T-helper 1 cell treated with Interleukin-12 subunit alpha and Interleukin-12 subunit beta and Interleukin-4 antibody, amounts not matched to agents 30 μg/mL and 1 μg/mL, for 36 hours (primary cell): ENCODE results near the gene RAP1B.

Source experiments
- H3K27ac Mint-ChIP-seq: one replicate; pipeline ENCODE4 v1.8.0; 2021; ENCODE audit warnings: mild to moderate bottlenecking, mixed read lengths
- H3K27me3 Mint-ChIP-seq: one replicate; pipeline ENCODE4 v1.8.0; 2021; ENCODE audit warnings: low read depth, mixed read lengths
- H3K36me3 Mint-ChIP-seq: one replicate; pipeline ENCODE4 v1.8.0; 2021; ENCODE audit warnings: low read depth, mixed read lengths
- H3K4me1 Mint-ChIP-seq: one replicate; pipeline ENCODE4 v1.8.0; 2021; ENCODE audit warnings: low read depth, mixed read lengths
- H3K4me3 Mint-ChIP-seq: one replicate; pipeline ENCODE4 v1.8.0; 2021; ENCODE audit warnings: mild to moderate bottlenecking, moderate library complexity, mixed read lengths
- H3K9me3 Mint-ChIP-seq: one replicate; pipeline ENCODE4 v1.8.0; 2021; ENCODE audit warnings: mixed read lengths

RAP1B gene

GRCh38 chr12:68619541-68619940 lies 8.8 kb downstream of the RAP1B start:
- Mint-ChIP-seq H3K36me3 (peaks cover 19% of the 10 kb centered on the region), H3K27ac (no peak overlapping the region), H3K4me3 (no peak overlapping the region)

GRCh38 chr12:68620519-68621471 lies 10.1 kb downstream of the RAP1B start:
- Mint-ChIP-seq H3K9me3 (peaks cover 2% of the 10 kb centered on the region), H3K27ac (peak overlapping the region; percentile 31), H3K27me3 (no peaks in the 10 kb centered on the region), H3K4me3 (no peak overlapping the region), H3K4me1 (peaks cover 59% of the 10 kb centered on the region), H3K36me3 (peaks cover 21% of the 10 kb centered on the region)

More at GRCh38 chr12:68619541-68619940, 8.8 kb downstream of the RAP1B start:
- Mint-ChIP-seq H3K4me1 (peaks cover 68% of the 10 kb centered on the region), H3K27me3 (no peaks in the 10 kb centered on the region), H3K9me3 (no peaks in the 10 kb centered on the region)

- Mint-ChIP-seq H3K36me3 (peaks cover 28% of the 10 kb centered on the region), H3K27ac (peak overlapping the region; percentile 31), H3K27me3 (no peaks in the 10 kb centered on the region)
Observed at GRCh38 chr12:68621472-68622081, 10.9 kb downstream of the RAP1B start.

DNA sequence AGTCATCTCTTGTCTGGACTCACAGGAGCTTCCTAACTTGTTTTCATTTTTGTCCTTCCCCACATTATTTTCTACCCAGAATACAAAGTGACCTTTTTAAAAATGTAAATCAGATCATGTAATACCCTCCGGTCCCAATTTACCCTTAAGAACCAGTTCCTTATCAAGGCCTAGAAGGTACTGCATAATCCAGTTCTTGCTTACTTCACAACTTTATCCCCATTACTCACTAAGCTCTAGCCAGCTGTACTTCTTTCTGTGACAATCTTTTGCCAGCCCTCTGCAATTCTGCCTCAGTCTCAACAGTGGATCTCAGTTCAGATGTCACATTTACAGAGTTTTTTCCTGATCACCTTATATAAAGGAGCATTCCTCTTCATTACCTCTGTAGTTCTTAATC lies 11.6 kb downstream of the RAP1B start:
- Mint-ChIP-seq H3K4me3 (peak overlapping the region; percentile 0), H3K27me3 (no peaks in the 10 kb centered on the region)

More at GRCh38 chr12:68621472-68622081, 10.9 kb downstream of the RAP1B start:
- Mint-ChIP-seq H3K9me3 (peaks cover 2% of the 10 kb centered on the region), H3K4me1 (peaks cover 62% of the 10 kb centered on the region), H3K4me3 (no peak overlapping the region)

GRCh38 chr12:68623059-68623458 lies 12.4 kb downstream of the RAP1B start:
- H3K27me3 Mint-ChIP-seq = no peaks in the 10 kb centered on the region
- no peak overlapping the region for H3K4me3 Mint-ChIP-seq
- H3K4me1 Mint-ChIP-seq = peaks cover 63% of the 10 kb centered on the region
- peaks cover 40% of the 10 kb centered on the region for H3K36me3 Mint-ChIP-seq
- no peak overlapping the region for H3K27ac Mint-ChIP-seq
- H3K9me3 Mint-ChIP-seq = peaks cover 14% of the 10 kb centered on the region

More for the DNA sequence above, 11.6 kb downstream of the RAP1B start:
- Mint-ChIP-seq H3K9me3 (peaks cover 7% of the 10 kb centered on the region), H3K27ac (peak overlapping the region; percentile 12), H3K36me3 (peaks cover 35% of the 10 kb centered on the region), H3K4me1 (peaks cover 65% of the 10 kb centered on the region)

DNA sequence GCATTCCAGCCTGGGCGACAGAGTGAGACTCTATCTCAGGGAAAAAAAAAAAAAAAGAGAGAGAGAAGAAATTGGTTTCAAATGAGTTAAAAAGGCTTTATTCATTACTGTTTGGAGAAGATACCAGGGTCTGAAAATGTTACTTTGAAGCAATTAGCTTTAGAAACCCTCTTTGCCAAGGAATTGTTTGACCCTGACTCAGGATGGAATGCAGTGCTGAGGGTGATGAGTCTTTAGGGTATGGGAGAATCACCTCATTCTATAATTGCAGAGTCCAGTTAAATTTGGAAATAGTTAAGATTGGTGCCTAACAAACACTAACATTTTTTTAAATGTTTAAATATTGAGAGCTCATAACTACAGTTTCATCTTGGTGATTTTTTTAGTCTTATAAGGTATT lies 13.3 kb downstream of the RAP1B start:
- H3K36me3 Mint-ChIP-seq = peaks cover 45% of the 10 kb centered on the region
- no peak overlapping the region for H3K27ac Mint-ChIP-seq
- H3K4me1 Mint-ChIP-seq = peaks cover 62% of the 10 kb centered on the region

DNA sequence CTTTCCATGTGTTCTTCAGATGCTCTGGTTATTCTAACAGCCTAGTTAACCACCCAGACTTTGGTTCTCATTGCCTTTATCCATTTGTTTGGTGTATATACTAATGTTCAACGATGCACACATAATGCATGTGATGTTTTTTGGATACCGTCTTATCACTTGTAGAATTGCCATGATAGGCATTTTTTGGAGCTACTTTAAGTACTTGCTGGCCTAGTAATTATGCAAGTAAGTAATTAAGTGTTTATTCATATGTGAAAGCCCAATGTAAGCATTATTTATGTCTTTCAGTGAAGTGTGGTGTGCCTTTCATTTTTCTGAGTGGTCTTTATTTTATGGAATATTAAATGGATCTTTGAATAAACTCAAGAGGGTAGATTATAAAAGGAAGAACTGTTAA lies 14.2 kb downstream of the RAP1B start:
- peaks cover 14% of the 10 kb centered on the region for H3K9me3 Mint-ChIP-seq
- no peak overlapping the region for H3K4me3 Mint-ChIP-seq
- no peak overlapping the region for H3K27ac Mint-ChIP-seq
- H3K4me1 Mint-ChIP-seq = peaks cover 60% of the 10 kb centered on the region
- H3K36me3 Mint-ChIP-seq = peaks cover 46% of the 10 kb centered on the region
- H3K27me3 Mint-ChIP-seq = no peaks in the 10 kb centered on the region

More for the DNA sequence above, 13.3 kb downstream of the RAP1B start:
- H3K27me3 Mint-ChIP-seq = no peaks in the 10 kb centered on the region
- H3K4me3 Mint-ChIP-seq = no peak overlapping the region
- peaks cover 14% of the 10 kb centered on the region for H3K9me3 Mint-ChIP-seq

DNA sequence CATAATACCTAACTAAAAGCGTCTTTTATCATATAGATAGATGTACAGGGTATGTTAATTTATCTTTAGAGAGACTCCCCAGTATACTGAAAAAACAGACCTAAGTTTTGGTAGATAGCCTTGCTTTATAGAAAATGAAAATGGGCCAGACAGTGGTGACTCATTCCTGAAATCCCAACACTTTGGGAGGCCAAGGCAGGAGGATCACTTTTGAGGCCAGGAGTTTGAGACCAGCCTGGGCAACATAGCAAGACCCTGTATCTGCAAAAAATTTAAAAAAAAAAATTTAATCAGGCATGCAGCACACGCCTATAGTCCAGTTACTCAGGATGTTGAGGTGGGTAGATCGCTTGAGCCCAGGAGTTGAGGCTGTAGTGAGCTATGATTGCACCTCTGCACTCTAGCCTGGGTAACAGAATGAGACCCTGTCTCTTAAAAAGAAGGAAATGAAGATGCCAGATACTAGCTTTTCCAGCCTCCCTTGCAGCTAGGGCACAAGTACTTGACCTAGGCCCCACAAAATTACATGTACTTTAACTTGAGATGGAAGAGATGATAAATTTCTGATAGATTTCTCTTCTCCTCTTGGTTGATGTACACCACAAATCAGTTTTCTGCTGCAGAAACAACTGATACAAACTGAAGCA lies 17.1 kb downstream of the RAP1B start:
- Mint-ChIP-seq H3K9me3 (peaks cover 14% of the 10 kb centered on the region), H3K36me3 (peaks cover 44% of the 10 kb centered on the region), H3K4me1 (peaks cover 53% of the 10 kb centered on the region), H3K27me3 (no peaks in the 10 kb centered on the region), H3K4me3 (no peak overlapping the region), H3K27ac (no peak overlapping the region)

DNA sequence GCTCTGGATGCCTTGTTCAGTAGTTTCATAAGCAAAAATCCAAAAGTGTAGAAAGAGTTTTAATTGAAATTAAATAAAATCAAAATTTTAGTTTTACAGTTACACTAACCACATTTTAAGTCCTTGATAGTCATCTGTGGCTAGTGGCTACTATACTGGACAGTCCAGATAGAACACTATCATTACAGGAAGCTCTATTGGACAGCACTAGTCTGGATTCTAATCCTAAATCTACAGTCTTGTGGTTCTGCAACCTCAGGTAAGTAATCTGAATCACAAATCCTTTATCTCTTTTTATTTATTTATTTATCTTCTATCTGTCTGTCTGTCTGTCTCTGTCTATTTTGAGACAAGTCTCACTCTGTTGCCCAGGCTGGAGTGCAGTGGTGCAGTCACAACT lies 18.0 kb downstream of the RAP1B start:
- no peak overlapping the region for H3K4me3 Mint-ChIP-seq
- peaks cover 44% of the 10 kb centered on the region for H3K4me1 Mint-ChIP-seq
- no peak overlapping the region for H3K27ac Mint-ChIP-seq
- H3K27me3 Mint-ChIP-seq = no peaks in the 10 kb centered on the region
- H3K9me3 Mint-ChIP-seq = peaks cover 14% of the 10 kb centered on the region
- H3K36me3 Mint-ChIP-seq = peaks cover 42% of the 10 kb centered on the region

DNA sequence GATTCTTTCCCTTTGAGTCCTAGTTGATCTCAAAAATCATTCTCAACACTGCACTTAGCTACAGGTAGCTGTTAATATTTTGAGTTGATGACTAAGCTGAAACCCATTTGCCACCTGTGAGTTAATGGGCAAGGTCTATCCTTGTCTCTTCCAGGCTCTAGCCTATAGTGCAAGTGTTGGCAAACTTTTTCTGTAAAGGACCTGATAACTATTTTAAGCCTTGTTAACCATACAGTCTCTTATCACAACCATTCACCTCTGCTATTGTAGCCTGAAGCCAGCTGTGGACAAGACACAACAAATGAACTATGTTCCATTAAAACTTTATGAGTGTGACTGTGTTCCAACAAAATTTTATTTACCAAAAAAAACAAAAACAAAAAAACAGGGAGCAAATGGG lies 19.4 kb downstream of the RAP1B start:
- Mint-ChIP-seq H3K4me1 (peaks cover 51% of the 10 kb centered on the region), H3K4me3 (no peak overlapping the region), H3K36me3 (peaks cover 47% of the 10 kb centered on the region), H3K27me3 (no peaks in the 10 kb centered on the region), H3K27ac (peak overlapping the region; percentile 26), H3K9me3 (peaks cover 13% of the 10 kb centered on the region)

DNA sequence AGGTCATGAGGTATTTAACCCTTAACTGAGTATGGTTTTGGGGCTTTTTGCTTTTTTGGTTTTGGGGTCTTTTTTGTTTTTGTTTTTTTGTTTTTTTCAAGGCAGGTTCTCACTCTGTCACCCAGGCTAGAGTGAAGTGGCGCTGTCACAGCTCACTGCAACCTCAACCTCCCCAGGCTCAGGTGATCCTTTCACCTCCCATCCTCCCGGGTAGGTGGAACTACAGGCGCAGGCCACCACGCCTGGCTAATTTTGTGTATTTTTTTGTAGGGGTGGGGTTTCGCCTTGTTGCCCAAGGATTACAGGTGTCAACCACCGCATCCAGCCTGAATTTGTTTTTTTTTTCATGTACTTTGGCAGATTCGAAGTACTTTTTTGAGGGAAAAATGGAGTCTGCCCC lies 19.9 kb downstream of the RAP1B start:
- no peak overlapping the region for H3K27ac Mint-ChIP-seq
- H3K4me1 Mint-ChIP-seq = peaks cover 52% of the 10 kb centered on the region
- H3K36me3 Mint-ChIP-seq = peaks cover 44% of the 10 kb centered on the region
- no peak overlapping the region for H3K4me3 Mint-ChIP-seq
- H3K27me3 Mint-ChIP-seq = no peaks in the 10 kb centered on the region
- H3K9me3 Mint-ChIP-seq = peaks cover 12% of the 10 kb centered on the region

GRCh38 chr12:68631227-68631626 lies 20.5 kb downstream of the RAP1B start:
- H3K9me3 Mint-ChIP-seq = peaks cover 12% of the 10 kb centered on the region
- no peaks in the 10 kb centered on the region for H3K27me3 Mint-ChIP-seq
- H3K4me3 Mint-ChIP-seq = no peak overlapping the region
- peak overlapping the region; percentile 1 for H3K27ac Mint-ChIP-seq
- H3K36me3 Mint-ChIP-seq = peaks cover 40% of the 10 kb centered on the region
- peaks cover 51% of the 10 kb centered on the region for H3K4me1 Mint-ChIP-seq

GRCh38 chr12:68632486-68632885 lies 21.8 kb downstream of the RAP1B start:
- no peak overlapping the region for H3K4me3 Mint-ChIP-seq
- H3K27me3 Mint-ChIP-seq = no peaks in the 10 kb centered on the region
- H3K4me1 Mint-ChIP-seq = peaks cover 41% of the 10 kb centered on the region
- H3K9me3 Mint-ChIP-seq = peaks cover 5% of the 10 kb centered on the region
- no peak overlapping the region for H3K27ac Mint-ChIP-seq
- peaks cover 27% of the 10 kb centered on the region for H3K36me3 Mint-ChIP-seq

GRCh38 chr12:68633614-68634558 lies 23.2 kb downstream of the RAP1B start:
- H3K27me3 Mint-ChIP-seq = no peaks in the 10 kb centered on the region
- H3K36me3 Mint-ChIP-seq = peaks cover 18% of the 10 kb centered on the region
- peaks cover 40% of the 10 kb centered on the region for H3K4me1 Mint-ChIP-seq
- no peaks in the 10 kb centered on the region for H3K9me3 Mint-ChIP-seq
- H3K4me3 Mint-ChIP-seq = no peak overlapping the region
- no peak overlapping the region for H3K27ac Mint-ChIP-seq
